DMS 273 (cell line): ENCODE data around the gene SLC9A5.

Experiments
- DNase-seq: peaks from one replicate; lab custom pipeline; 2025; ENCODE audit not compliant: unreplicated experiment; lab: John Stamatoyannopoulos, UW

Gene SLC9A5

GRCh38 chr16:67305216-67306071, 56.7 kb downstream of the SLC9A5 start:
- no peak for DNase-seq

GRCh38 chr16:67310561-67310960, 61.8 kb downstream of the SLC9A5 start:
- no peak for DNase-seq

GRCh38 chr16:67311607-67312488, 63.1 kb downstream of the SLC9A5 start:
- no peak for DNase-seq

- no peak for DNase-seq
These were observed 63.9 kb downstream of the SLC9A5 start for GRCh38 chr16:67312719-67313118.

DNA sequence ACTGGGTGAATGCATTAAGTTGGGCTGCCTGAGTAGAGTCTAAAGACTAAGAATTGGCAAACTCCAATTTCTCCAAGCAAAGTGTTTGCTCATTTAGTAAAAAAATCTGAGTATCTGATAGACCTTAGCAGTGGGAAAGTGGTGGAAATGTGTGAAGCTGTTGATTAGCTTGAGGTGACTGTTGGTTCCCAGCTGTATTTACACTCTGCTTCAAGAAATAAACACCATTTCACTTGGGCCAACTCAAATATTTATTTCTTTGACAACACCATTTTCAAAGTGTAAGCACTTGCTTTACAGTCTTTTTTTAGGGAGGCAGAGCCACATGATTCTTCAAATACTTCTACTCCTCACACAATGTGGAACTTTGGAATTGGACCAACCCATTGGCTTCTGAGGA, 69.1 kb downstream of the SLC9A5 start:
- no peak for DNase-seq
